ENCODE results near the gene FKBP2. TPM values are rescaled to one million over a fixed set of nuclear protein-coding genes. Genes with fewer than 3 reads are reported as not detected.

The FKBP2 gene
- total RNA-seq, 3 donors from 2014 or later = 67.5 to 91.0 (median 75.8) TPM

DNA sequence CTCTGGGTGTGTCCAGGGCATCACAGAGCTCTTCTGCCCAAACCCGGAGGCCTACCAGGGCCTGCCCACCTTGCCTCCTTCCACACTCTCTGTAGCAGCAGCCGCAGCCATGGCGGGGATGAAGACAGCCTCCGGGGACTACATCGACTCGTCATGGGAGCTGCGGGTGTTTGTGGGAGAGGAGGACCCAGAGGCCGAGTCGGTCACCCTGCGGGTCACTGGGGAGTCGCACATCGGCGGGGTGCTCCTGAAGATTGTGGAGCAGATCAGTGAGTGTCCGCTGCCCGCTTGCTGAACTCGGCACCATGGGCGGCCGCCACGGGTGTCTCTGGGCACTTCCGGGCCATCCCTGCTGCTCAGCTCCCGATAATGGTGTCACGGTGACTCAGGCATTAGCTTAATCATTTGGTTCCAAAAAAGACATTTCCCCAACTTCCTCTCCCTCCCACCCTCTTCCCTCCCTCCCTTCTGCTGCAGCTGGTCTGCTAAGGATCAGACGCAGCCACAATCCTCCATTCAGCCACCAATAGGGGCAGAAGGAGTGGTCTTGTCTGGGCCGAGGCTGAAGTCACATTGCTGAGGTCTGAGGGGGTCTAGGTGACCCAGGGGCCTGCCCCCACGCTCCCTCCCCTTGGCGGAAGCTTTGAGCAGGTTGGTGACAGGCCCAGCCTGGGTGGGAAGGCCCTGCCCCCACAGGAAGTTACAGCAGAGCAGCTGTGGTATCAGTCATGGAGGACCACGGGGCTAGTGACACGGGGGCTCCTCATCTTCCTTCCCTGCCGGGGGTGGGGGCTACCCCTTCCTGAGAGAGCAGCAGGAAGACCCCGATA is 33.4 kb upstream of the FKBP2 start:
- Histone ChIP-seq H3K9me3 (no peaks in the 10 kb centered on the region), H3K4me1 (ENCODE audit: low read depth) (peaks cover 32% of the 10 kb centered on the region), H3K4me3 (peak overlapping the region; percentile 9), H3K36me3 (ENCODE audit: low read depth) (peaks cover 7% of the 10 kb centered on the region)
- TF ChIP-seq, protein P1, sequence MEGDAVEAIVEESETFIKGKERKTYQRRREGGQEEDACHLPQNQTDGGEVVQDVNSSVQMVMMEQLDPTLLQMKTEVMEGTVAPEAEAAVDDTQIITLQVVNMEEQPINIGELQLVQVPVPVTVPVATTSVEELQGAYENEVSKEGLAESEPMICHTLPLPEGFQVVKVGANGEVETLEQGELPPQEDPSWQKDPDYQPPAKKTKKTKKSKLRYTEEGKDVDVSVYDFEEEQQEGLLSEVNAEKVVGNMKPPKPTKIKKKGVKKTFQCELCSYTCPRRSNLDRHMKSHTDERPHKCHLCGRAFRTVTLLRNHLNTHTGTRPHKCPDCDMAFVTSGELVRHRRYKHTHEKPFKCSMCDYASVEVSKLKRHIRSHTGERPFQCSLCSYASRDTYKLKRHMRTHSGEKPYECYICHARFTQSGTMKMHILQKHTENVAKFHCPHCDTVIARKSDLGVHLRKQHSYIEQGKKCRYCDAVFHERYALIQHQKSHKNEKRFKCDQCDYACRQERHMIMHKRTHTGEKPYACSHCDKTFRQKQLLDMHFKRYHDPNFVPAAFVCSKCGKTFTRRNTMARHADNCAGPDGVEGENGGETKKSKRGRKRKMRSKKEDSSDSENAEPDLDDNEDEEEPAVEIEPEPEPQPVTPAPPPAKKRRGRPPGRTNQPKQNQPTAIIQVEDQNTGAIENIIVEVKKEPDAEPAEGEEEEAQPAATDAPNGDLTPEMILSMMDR (IDR thresholded peaks at IDR 0.05) = no peak
- intact Hi-C loops (cut with DNase I, micrococcal nuclease) = loop anchor here (5.0 to 10.0 kb wide), 2 partner anchors 95 to 97 kb away; partner anchors contain the start of genes CATSPERZ (in 2 of the 2) and ESRRA (in 1 of the 2)
- DNase-seq (peak; percentile 73 to 90 (median 75)), ATAC-seq (peak; percentile 53)

DNA sequence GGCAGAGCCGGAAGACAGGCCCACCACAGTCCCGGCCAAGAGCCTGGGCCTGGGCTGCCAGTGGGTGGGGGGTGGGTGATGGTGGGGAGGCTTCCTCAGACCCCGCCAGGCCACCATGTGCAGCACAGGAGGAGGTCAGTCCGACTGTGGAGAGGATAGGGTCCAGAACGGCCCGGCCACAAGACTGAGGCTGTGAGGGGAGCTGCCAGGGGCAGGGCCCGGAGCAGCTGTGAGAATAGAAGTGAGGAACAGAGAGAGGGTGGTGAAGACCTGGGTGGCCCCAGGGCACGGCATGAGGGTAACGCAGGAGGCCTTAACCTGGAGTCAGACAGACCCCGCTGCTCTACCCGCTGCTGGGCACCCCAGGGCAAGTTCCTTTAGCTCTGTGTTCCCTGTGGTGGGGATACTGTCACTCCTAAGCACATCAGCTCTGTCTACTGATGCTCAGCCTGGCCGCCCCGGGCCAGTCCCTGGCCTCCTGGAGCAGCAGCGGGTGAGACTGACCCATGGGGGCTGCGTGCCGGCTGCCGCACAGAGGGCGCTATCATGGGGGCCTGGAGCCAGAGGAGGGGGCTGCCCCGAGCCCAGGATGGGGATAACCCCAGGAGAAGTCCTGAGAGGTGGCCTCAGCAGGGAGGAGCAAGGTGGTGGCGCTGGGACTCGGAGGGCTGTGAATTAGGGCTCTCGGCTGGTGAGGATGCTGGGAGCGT is 32.7 kb upstream of the FKBP2 start:
- Histone ChIP-seq H3K36me3 (ENCODE audit: low read depth) (no peaks in the 10 kb centered on the region), H3K4me1 (ENCODE audit: low read depth) (peaks cover 32% of the 10 kb centered on the region), H3K4me3 (no peak overlapping the region), H3K9me3 (no peaks in the 10 kb centered on the region)
- TF ChIP-seq, protein P1 (IDR thresholded peaks at IDR 0.05) = no peak
- intact Hi-C loops (cut with DNase I, micrococcal nuclease) = loop anchor here (5.0 to 10.0 kb wide), 2 partner anchors 94 to 97 kb away; partner anchors contain the start of genes CATSPERZ (in 2 of the 2) and ESRRA (in 1 of the 2)
- ATAC-seq = no peak
- no peak for DNase-seq

DNA sequence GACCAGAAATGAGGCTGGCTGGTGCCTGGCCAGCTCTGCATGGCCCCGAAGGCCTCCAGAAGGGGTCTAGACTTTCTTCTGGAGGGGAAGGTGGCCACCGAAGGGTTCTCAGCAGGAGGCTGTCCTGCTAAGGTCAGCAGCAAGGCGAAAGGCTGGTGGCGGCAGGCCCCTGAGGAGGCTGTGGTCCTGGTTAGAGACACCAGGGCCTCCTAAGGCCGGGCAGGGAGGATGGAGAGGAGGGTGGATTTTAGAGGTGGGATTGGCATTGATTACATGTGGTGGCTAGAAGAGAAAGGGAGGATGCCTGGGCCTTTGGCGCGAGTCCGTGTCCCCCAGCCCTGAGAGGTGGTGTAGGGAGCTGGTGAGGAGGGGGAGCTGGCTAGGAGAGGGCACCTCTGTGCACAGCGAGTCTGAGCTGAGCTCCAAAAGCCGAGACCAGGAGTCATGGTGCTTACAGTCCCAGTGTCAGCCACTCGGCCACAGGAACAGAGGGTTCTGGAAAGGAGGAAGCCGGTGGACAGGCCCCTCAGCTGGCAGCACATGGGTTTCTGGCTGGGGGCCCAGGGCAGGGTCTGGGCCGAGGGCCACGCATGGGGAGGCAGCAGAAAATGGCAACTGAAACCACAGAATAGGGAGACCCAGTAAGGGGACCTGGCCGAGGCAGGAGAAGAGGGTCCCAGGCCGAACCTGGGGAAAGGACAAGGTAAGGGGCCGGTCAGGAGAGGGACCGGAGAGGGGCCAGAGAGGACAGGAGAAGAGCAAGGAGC is 31.9 kb upstream of the FKBP2 start:
- no peak overlapping the region for H3K4me3 ChIP-seq
- no peaks in the 10 kb centered on the region for H3K36me3 ChIP-seq (ENCODE audit: low read depth)
- intact Hi-C loops (cut with DNase I, micrococcal nuclease) = loop anchor here (5.0 to 10.0 kb wide), 2 partner anchors 93 to 96 kb away; partner anchors contain the start of genes CATSPERZ (in 2 of the 2) and ESRRA (in 1 of the 2)
- H3K9me3 ChIP-seq = no peaks in the 10 kb centered on the region
- peaks cover 32% of the 10 kb centered on the region for H3K4me1 ChIP-seq (ENCODE audit: low read depth)
- ATAC-seq = no peak
- DNase-seq = no peak
- TF ChIP-seq, protein P1 (IDR thresholded peaks at IDR 0.05) = no peak

DNA sequence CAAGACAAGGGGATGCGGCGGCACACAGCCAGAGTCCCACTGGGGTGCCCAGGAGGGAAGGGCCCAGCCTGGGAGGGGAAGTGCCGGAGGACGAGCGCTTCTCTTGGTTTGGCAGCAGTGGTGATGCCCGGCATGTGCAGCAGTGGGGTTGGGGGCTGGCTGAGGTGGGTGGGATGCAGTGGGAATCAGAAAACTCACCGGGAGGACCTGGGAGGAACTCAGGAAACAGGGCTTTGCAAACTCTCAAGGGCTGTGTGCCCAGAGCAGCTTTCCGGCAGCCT is 31.4 kb upstream of the FKBP2 start:
- intact Hi-C loops (cut with DNase I, micrococcal nuclease) = loop anchor here (5.0 to 10.0 kb wide), 2 partner anchors 93 to 95 kb away; partner anchors contain the start of genes CATSPERZ (in 2 of the 2) and ESRRA (in 1 of the 2)
- Histone ChIP-seq H3K4me1 (ENCODE audit: low read depth) (peaks cover 27% of the 10 kb centered on the region), H3K9me3 (no peaks in the 10 kb centered on the region), H3K36me3 (ENCODE audit: low read depth) (no peaks in the 10 kb centered on the region), H3K4me3 (no peak overlapping the region)
- ATAC-seq (no peak), DNase-seq (no peak)
- TF ChIP-seq, protein P1 (IDR thresholded peaks at IDR 0.05) = no peak

DNA sequence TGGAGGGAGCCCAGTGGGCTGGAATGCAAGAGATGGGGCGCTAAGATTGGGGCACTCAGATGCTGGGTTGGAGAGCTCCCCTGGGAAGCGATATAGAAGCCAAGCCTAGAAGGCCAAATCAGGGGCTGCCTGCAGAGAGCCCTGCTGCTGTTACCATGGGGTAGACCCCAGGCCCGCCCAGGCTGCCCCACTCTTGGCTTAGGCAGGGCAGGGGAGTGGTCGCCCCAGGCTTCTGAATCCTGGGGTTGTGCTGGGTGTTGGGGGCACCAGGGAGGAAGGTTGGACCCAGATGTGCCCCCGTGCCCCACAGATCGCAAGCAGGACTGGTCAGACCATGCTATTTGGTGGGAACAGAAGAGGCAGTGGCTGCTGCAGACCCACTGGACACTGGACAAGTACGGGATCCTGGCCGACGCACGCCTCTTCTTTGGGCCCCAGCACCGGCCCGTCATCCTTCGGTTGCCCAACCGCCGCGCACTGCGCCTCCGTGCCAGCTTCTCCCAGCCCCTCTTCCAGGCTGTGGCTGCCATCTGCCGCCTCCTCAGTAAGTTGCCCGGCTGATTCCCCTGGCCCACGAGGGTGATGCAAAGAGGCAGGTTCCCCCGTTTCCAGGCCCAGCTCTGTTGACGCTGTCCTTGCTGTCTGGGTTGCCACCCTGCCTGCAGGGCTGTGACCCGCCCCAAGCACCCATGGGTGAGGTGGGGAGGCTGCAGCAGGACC is 30.4 kb upstream of the FKBP2 start:
- Histone ChIP-seq H3K9me3 (no peaks in the 10 kb centered on the region), H3K4me3 (no peak overlapping the region), H3K4me1 (ENCODE audit: low read depth) (peaks cover 19% of the 10 kb centered on the region), H3K36me3 (ENCODE audit: low read depth) (no peaks in the 10 kb centered on the region)
- intact Hi-C loops (cut with DNase I, micrococcal nuclease) = no loop called here
- TF ChIP-seq, protein P1 (IDR thresholded peaks at IDR 0.05) = no peak
- DNase-seq = no peak
- ATAC-seq = no peak

Data from mucosa of descending colon (tissue), 3 donors.